NCI-H1092 treated with DMSO at 0.1 percent for 48 hours (cell line): Measurements from ENCODE around the gene TNFRSF6B.

Source experiments
- DNase-seq: peaks from one replicate; lab custom pipeline; 2025; lab: John Stamatoyannopoulos, UW

Gene TNFRSF6B

GRCh38 chr20:63686492-63687321, 9.7 kb upstream of the TNFRSF6B start:
- no peak for DNase-seq

GRCh38 chr20:63687419-63688178, 8.9 kb upstream of the TNFRSF6B start:
- DNase-seq = no peak

- DNase-seq = no peak
Measured at GRCh38 chr20:63688228-63689045, 8.0 kb upstream of the TNFRSF6B start.

- no peak for DNase-seq
Measured at GRCh38 chr20:63689046-63690002, 7.1 kb upstream of the TNFRSF6B start.

GRCh38 chr20:63690003-63690897, 6.2 kb upstream of the TNFRSF6B start:
- DNase-seq = no peak

GRCh38 chr20:63690898-63691710, 5.3 kb upstream of the TNFRSF6B start:
- no peak for DNase-seq

GRCh38 chr20:63691711-63692435, 4.6 kb upstream of the TNFRSF6B start:
- DNase-seq = no peak

GRCh38 chr20:63692436-63693082, 3.9 kb upstream of the TNFRSF6B start:
- no peak for DNase-seq

- no peak for DNase-seq
Measured at GRCh38 chr20:63693083-63693732, 3.2 kb upstream of the TNFRSF6B start.

GRCh38 chr20:63693733-63694583, 2.5 kb upstream of the TNFRSF6B start:
- no peak for DNase-seq

- no peak for DNase-seq
Measured at GRCh38 chr20:63694584-63695423, 1.6 kb upstream of the TNFRSF6B start.

GRCh38 chr20:63695424-63696305, 787 bp upstream of the TNFRSF6B start:
- DNase-seq = no peak

- DNase-seq = no peak
Measured at GRCh38 chr20:63696306-63696627, 185 bp upstream of the TNFRSF6B start.

- no peak for DNase-seq
Measured at GRCh38 chr20:63697357-63697867, 960 bp downstream of the TNFRSF6B start.
